NT2/D1 (cell line): ENCODE data around the gene FAM120A.

Experiments
- DNase-seq: peaks from one replicate; pipeline ENCODE4 v3.0.0-alpha.2; 2011; ENCODE audit warnings: low read depth, low spot score
- H3K27me3 ChIP-seq: 2 replicates; pipeline ENCODE4 v1.6.0; 2011; ENCODE audit warnings: mild to moderate bottlenecking; ENCODE audit not compliant: insufficient read length, insufficient read depth
- H3K36me3 ChIP-seq: 2 replicates; pipeline ENCODE4 v1.6.1; 2011; ENCODE audit warnings: mild to moderate bottlenecking, low read length, mixed read lengths; ENCODE audit not compliant: insufficient read depth, insufficient read length
- H3K4me1 ChIP-seq: 2 replicates; pipeline ENCODE4 v1.5.1; 2011; ENCODE audit not compliant: insufficient read depth, insufficient read length
- H3K4me3 ChIP-seq: 2 replicates; pipeline ENCODE4 v1.5.1; 2011; ENCODE audit warnings: low read depth; ENCODE audit not compliant: insufficient read length
- H3K9ac ChIP-seq: 2 replicates; pipeline ENCODE4 v1.6.0; 2011; ENCODE audit warnings: low read depth; ENCODE audit not compliant: insufficient read length
- H3K9me3 ChIP-seq: 2 replicates; pipeline ENCODE4 v1.5.1; 2011; ENCODE audit warnings: mild to moderate bottlenecking, low read length; ENCODE audit not compliant: insufficient read depth
- SUZ12 ChIP-seq: IDR thresholded peaks from 2 replicates; pipeline ENCODE4 v1.6.1; 2011; ENCODE audit not compliant: insufficient read length, insufficient read depth; ENCODE audit errors: extremely low read depth
- YY1 ChIP-seq: IDR thresholded peaks from 2 replicates; pipeline ENCODE4 v1.6.1; 2011; ENCODE audit not compliant: insufficient read length, insufficient read depth
- ZNF274 ChIP-seq: IDR thresholded peaks from 2 replicates; pipeline ENCODE4 v1.6.1; 2011; ENCODE audit warnings: mild to moderate bottlenecking, low read depth, low read length

Gene FAM120A

GRCh38 chr9:93460689-93461413 is 9.4 kb downstream of the FAM120A start:
- DNase-seq, result no peak
- Histone ChIP-seq H3K9ac (no peak overlapping the region), H3K27me3 (no peaks in the 10 kb centered on the region), H3K4me1 (no peaks in the 10 kb centered on the region), H3K4me3 (no peak overlapping the region), H3K9me3 (no peaks in the 10 kb centered on the region), H3K36me3 (peaks cover 7% of the 10 kb centered on the region)
- TF ChIP-seq SUZ12 (no peak), ZNF274 (no peak), YY1 (no peak)

- H3K4me1 ChIP-seq, result no peaks in the 10 kb centered on the region
Observed at GRCh38 chr9:93461414-93461743, 9.9 kb downstream of the FAM120A start.

GRCh38 chr9:93461821-93462220 is 10.3 kb downstream of the FAM120A start:
- TF ChIP-seq SUZ12 (no peak), YY1 (no peak), ZNF274 (no peak)
- peaks cover 7% of the 10 kb centered on the region for H3K36me3 ChIP-seq
- H3K9me3 ChIP-seq, result no peaks in the 10 kb centered on the region
- no peaks in the 10 kb centered on the region for H3K4me1 ChIP-seq
- no peaks in the 10 kb centered on the region for H3K27me3 ChIP-seq
- H3K4me3 ChIP-seq, result no peak overlapping the region
- DNase-seq, result no peak
- H3K9ac ChIP-seq, result no peak overlapping the region

More at GRCh38 chr9:93461414-93461743, 9.9 kb downstream of the FAM120A start:
- no peaks in the 10 kb centered on the region for H3K27me3 ChIP-seq
- H3K36me3 ChIP-seq, result peaks cover 7% of the 10 kb centered on the region
- H3K9me3 ChIP-seq, result no peaks in the 10 kb centered on the region
- TF ChIP-seq ZNF274 (no peak), SUZ12 (no peak), YY1 (no peak)
- DNase-seq, result no peak
- no peak overlapping the region for H3K4me3 ChIP-seq
- no peak overlapping the region for H3K9ac ChIP-seq

- H3K9me3 ChIP-seq, result no peaks in the 10 kb centered on the region
- H3K4me3 ChIP-seq, result no peak overlapping the region
- peaks cover 1% of the 10 kb centered on the region for H3K4me1 ChIP-seq
- no peak for DNase-seq
- H3K36me3 ChIP-seq, result no peaks in the 10 kb centered on the region
- TF ChIP-seq SUZ12 (no peak), YY1 (no peak), ZNF274 (no peak)
- H3K27me3 ChIP-seq, result no peaks in the 10 kb centered on the region
- H3K9ac ChIP-seq, result no peak overlapping the region
Observed at GRCh38 chr9:93463638-93464248, 12.3 kb downstream of the FAM120A start.

- H3K9ac ChIP-seq, result no peak overlapping the region
- TF ChIP-seq ZNF274 (no peak), YY1 (no peak), SUZ12 (no peak)
- H3K4me1 ChIP-seq, result peaks cover 6% of the 10 kb centered on the region
- no peaks in the 10 kb centered on the region for H3K36me3 ChIP-seq
- H3K9me3 ChIP-seq, result no peaks in the 10 kb centered on the region
- no peak for DNase-seq
- no peaks in the 10 kb centered on the region for H3K27me3 ChIP-seq
- no peak overlapping the region for H3K4me3 ChIP-seq
Observed at GRCh38 chr9:93464395-93464794, 12.9 kb downstream of the FAM120A start.

GRCh38 chr9:93464876-93465275 is 13.4 kb downstream of the FAM120A start:
- Histone ChIP-seq H3K36me3 (no peaks in the 10 kb centered on the region), H3K27me3 (no peaks in the 10 kb centered on the region), H3K4me3 (no peak overlapping the region), H3K9me3 (no peaks in the 10 kb centered on the region), H3K4me1 (peaks cover 6% of the 10 kb centered on the region), H3K9ac (no peak overlapping the region)
- TF ChIP-seq SUZ12, result no peak
- no peak for TF ChIP-seq YY1
- TF ChIP-seq ZNF274, result no peak
- no peak for DNase-seq

GRCh38 chr9:93465855-93466254 is 14.4 kb downstream of the FAM120A start:
- Histone ChIP-seq H3K36me3 (peaks cover 2% of the 10 kb centered on the region), H3K9ac (no peak overlapping the region), H3K27me3 (no peaks in the 10 kb centered on the region), H3K9me3 (no peaks in the 10 kb centered on the region), H3K4me3 (no peak overlapping the region), H3K4me1 (peaks cover 6% of the 10 kb centered on the region)
- DNase-seq, result no peak
- TF ChIP-seq YY1 (no peak), ZNF274 (no peak), SUZ12 (no peak)
